ENCODE data around the gene MGAT5B. TPM values are rescaled to one million over a fixed set of nuclear protein-coding genes. Genes with fewer than 3 reads are reported as not detected.

MGAT5B gene
- total RNA-seq, 1 experiment from 2014 or later: 4.4 TPM

DNA sequence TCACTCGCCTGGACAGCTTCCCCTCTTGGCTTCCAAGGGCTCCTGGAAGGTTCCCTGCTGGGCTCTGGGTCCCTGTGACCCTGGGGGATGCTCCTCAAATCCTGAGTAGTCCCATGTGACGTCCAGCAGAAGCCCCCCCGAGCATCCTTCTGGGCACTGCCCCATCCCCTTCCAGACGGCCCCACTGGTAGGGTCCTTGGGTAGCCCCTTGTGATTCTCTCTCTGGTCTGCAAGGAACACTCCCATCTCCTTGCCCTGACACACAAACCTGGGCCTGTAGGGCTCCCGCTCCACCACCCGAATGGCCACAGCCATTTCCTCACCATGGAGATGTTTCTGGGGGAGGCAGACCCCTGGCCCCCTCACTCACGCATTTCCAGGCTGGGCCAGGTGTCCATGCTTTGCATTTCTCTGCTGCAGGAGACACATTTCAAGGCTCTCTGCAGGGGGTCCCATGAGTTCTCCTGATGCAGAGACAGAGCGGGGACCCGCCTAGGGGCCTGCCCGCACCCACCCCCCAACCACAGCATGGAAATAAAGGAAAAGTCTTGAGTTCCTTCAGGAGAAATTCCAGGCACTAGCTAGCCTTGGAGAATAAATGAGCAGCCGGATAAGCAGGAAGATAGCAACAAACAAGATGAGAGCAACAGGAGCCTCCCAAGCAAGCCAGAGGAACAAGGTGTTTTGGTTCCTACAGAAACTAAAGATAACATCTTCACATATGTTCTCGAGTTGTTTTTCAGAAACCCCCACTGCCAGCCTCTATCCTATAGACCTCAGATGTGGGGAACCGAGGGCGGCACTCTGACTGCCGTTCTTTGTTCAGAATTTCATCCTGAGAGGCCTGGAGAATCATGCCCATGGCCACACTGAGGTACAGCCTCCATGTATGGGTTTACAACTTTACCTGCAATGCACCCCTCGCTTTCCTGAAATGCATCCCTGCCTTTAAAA, 128.8 kb downstream of the MGAT5B start (continued):
- TF ChIP-seq, protein P1, sequence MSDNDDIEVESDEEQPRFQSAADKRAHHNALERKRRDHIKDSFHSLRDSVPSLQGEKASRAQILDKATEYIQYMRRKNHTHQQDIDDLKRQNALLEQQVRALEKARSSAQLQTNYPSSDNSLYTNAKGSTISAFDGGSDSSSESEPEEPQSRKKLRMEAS (IDR thresholded peaks at IDR 0.05): no peak
- TF ChIP-seq JUND (IDR thresholded peaks at IDR 0.05) (no peak), EGR1 (IDR thresholded peaks at IDR 0.05; ENCODE audit: low read depth) (no peak), SP1 (IDR thresholded peaks at IDR 0.05; ENCODE audit: low read depth) (no peak), FOSL1 (IDR thresholded peaks at IDR 0.05; ENCODE audit: low read depth) (no peak), ZNF274 (IDR thresholded peaks at IDR 0.05; ENCODE audit: low read depth, low read length) (no peak), POLR2AphosphoS5 (IDR thresholded peaks at IDR 0.05; ENCODE audit: low read depth, low read length) (no peak), YY1 (IDR thresholded peaks at IDR 0.05; ENCODE audit: extremely low read depth, insufficient replicate concordance, low read depth, low read length) (no peak), POLR2A (IDR thresholded peaks at IDR 0.05; ENCODE audit: borderline replicate concordance, extremely low read depth, insufficient read depth, insufficient read length) (no peak), EZH2phosphoT487 (IDR thresholded peaks at IDR 0.05; ENCODE audit: borderline replicate concordance) (no peak), SIN3A (IDR thresholded peaks at IDR 0.05; ENCODE audit: low read depth) (no peak), RAD21 (IDR thresholded peaks at IDR 0.05; ENCODE audit: low read depth) (no peak)
- TF ChIP-seq, protein P2, sequence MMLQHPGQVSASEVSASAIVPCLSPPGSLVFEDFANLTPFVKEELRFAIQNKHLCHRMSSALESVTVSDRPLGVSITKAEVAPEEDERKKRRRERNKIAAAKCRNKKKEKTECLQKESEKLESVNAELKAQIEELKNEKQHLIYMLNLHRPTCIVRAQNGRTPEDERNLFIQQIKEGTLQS (IDR thresholded peaks at IDR 0.05): no peak

DNA sequence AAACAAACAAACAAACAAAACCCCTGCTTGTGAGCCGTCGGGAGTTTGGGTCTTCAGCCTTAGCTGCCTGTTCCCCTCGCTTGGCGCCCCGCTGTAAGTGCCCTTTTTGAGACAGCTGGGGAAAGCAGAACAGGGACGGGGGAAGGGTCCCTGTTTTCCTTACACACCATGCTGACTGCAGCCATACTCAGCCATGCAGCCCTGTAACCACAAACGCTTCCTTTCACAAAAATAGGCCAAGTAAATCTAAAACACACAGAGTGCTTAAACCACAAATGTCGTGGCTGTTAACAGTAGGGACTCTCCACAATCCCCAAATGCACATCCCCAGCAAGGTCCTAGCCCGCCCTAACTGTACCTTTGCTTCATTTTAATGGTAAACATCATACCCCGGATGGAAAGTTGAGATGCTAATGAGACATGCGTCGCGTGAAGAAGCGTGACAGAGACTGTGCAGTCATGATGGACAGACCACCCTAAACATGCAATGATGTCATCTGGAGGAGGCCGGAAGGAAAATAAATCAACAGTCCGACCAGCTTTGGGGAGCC, 129.9 kb downstream of the MGAT5B start:
- H3K4me3 ChIP-seq (replicated peaks in 1 of 2; ENCODE audit: low read depth in 1 of 2, low read length in 2 of 2): no peak overlapping the region
- no peaks in the 10 kb centered on the region for H3K36me3 ChIP-seq (ENCODE audit: control insufficient read depth in 1 of 2, insufficient read depth in 2 of 2, low read length in 2 of 2)
- H4K20me1 ChIP-seq (ENCODE audit: insufficient read depth): no peaks in the 10 kb centered on the region
- ChIA-PET CTCF (interaction anchor here (1.6 kb wide), 1 partner anchor 58 kb away, joined by 3 read pairs; no protein-coding TSS in a partner anchor), RAD21 (ENCODE audit: low non-redundant PET in 1 of 2, low total read pairs in 2 of 2, uncharacterized antibody in 2 of 2, unreplicated experiment in 2 of 2) (no interaction called here), POLR2A (no interaction called here)
- H2AFZ ChIP-seq (ENCODE audit: low read depth, low read length, poor library complexity, severe bottlenecking): no peak overlapping the region
- peaks cover 14 to 19% of the 10 kb centered on the region in 2 experiments for H3K4me1 ChIP-seq (ENCODE audit: control insufficient read depth in 1 of 2, insufficient read depth in 2 of 2, low read length in 2 of 2)
- intact Hi-C loops (cut with micrococcal nuclease): no loop called here
- H3K9me2 ChIP-seq (ENCODE audit: insufficient read depth): no peaks in the 10 kb centered on the region
- peaks cover 4% of the 10 kb centered on the region; the same call in 1 of the 2 replicates for H3K27me3 ChIP-seq (ENCODE audit: insufficient read depth, low read length)
- no peak overlapping the region for H3K27ac ChIP-seq (ENCODE audit: low read depth, low read length)
- no peaks in the 10 kb centered on the region for H3K79me2 ChIP-seq (ENCODE audit: insufficient read depth, low read length)
- DNase-seq (ENCODE audit: low read depth, low spot score): no peak
- no peak for ATAC-seq
- no TSS peak for BruUV-seq (replicated peaks)
- no peak overlapping the region for H3K4me2 ChIP-seq (ENCODE audit: low read length)
- H3K9ac ChIP-seq (ENCODE audit: low read length): no peak overlapping the region
- H3K9me3 ChIP-seq (ENCODE audit: control insufficient read depth in 1 of 2, insufficient read depth in 1 of 2, low read depth in 1 of 2, low read length in 2 of 2): no peaks in the 10 kb centered on the region
- TF ChIP-seq, protein P3, sequence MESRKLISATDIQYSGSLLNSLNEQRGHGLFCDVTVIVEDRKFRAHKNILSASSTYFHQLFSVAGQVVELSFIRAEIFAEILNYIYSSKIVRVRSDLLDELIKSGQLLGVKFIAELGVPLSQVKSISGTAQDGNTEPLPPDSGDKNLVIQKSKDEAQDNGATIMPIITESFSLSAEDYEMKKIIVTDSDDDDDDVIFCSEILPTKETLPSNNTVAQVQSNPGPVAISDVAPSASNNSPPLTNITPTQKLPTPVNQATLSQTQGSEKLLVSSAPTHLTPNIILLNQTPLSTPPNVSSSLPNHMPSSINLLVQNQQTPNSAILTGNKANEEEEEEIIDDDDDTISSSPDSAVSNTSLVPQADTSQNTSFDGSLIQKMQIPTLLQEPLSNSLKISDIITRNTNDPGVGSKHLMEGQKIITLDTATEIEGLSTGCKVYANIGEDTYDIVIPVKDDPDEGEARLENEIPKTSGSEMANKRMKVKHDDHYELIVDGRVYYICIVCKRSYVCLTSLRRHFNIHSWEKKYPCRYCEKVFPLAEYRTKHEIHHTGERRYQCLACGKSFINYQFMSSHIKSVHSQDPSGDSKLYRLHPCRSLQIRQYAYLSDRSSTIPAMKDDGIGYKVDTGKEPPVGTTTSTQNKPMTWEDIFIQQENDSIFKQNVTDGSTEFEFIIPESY (IDR thresholded peaks at IDR 0.05; ENCODE audit: extremely low read depth, insufficient replicate concordance, low read length): no peak
- TF ChIP-seq EZH2 (IDR thresholded peaks at IDR 0.05) (no peak), JUND (IDR thresholded peaks at IDR 0.05) (no peak), ZFX (IDR thresholded peaks at IDR 0.05) (no peak), EZH2phosphoT487 (IDR thresholded peaks at IDR 0.05; ENCODE audit: borderline replicate concordance) (no peak), ZNF274 (IDR thresholded peaks at IDR 0.05; ENCODE audit: low read depth, low read length) (no peak), CEBPB (IDR thresholded peaks at IDR 0.05; ENCODE audit: low read depth) (no peak), TCF7L2 (IDR thresholded peaks at IDR 0.05; ENCODE audit: borderline replicate concordance, extremely low read depth, insufficient read depth, insufficient read length) (no peak)
- TF ChIP-seq, protein P1 (IDR thresholded peaks at IDR 0.05): no peak
